Measurements from ENCODE around the gene PANX2. TPM values are rescaled to one million over a fixed set of nuclear protein-coding genes. Genes with fewer than 3 reads are reported as not detected.

Gene PANX2
- total and polyA plus RNA-seq, 9 donors, result 0.27 to 5.6 (median 2.3) TPM

GRCh38 chr22:50185375-50186087, 15.0 kb downstream of the PANX2 start, which contains the start of gene TRABD:
TRABD (plus strand) TSS chr22:50185913; CDS start chr22:50193061, 7,148 bp downstream.
- Histone ChIP-seq H3K36me3 (no peaks in the 10 kb centered on the region), H3K4me3 (peak within 1 kb of the TSS; percentile 64), H3K4me1 (ENCODE audit: insufficient read depth) (peaks cover 15% of the 10 kb centered on the region), H3K27ac (peak within 1 kb of the TSS; percentile 72 to 83), H3K9me3 (no peaks in the 10 kb centered on the region), H3K27me3 (no peaks in the 10 kb centered on the region)
- intact Hi-C loops (cut with DNase I), result no loop called here
- DNase-seq, result peak; percentile 88 to 93 (median 90)
- 1 to 4% (median 1%) methylated on average over 14 to 90 of the region's 90 CpGs for WGBS, 3 donors
- TF ChIP-seq CTCF (IDR thresholded peaks at IDR 0.05) (no peak), POLR2A (IDR thresholded peaks at IDR 0.05) (no peak), EP300 (IDR thresholded peaks at IDR 0.05) (no peak)

- Histone ChIP-seq H3K9me3 (no peaks in the 10 kb centered on the region), H3K4me1 (ENCODE audit: insufficient read depth) (peaks cover 17% of the 10 kb centered on the region), H3K36me3 (no peaks in the 10 kb centered on the region), H3K4me3 (peak overlapping the region; percentile 64), H3K27me3 (no peaks in the 10 kb centered on the region), H3K27ac (peak overlapping the region; percentile 72 to 83)
- DNase-seq, result peak in 3 of 5 donors; percentile 64 to 75 (median 67)
- TF ChIP-seq POLR2A (IDR thresholded peaks at IDR 0.05), result no peak
- no peak for TF ChIP-seq EP300 (IDR thresholded peaks at IDR 0.05)
- TF ChIP-seq CTCF (IDR thresholded peaks at IDR 0.05), result no peak
- intact Hi-C loops (cut with DNase I), result no loop called here
- WGBS, 3 donors, result 0 to 5% (median 1%) methylated on average over 3 to 47 of the region's 47 CpGs
These were observed 15.7 kb downstream of the PANX2 start for GRCh38 chr22:50186181-50186714.

- Histone ChIP-seq H3K27ac (peak overlapping the region; percentile 30 to 72), H3K4me3 (peak overlapping the region; percentile 64), H3K9me3 (no peaks in the 10 kb centered on the region), H3K36me3 (no peaks in the 10 kb centered on the region), H3K27me3 (no peaks in the 10 kb centered on the region), H3K4me1 (ENCODE audit: insufficient read depth) (peaks cover 17% of the 10 kb centered on the region)
- peak in 3 of 5 donors; percentile 53 to 56 (median 54) for DNase-seq
- WGBS, 3 donors, result 45 to 48% (median 46%) methylated on average over 18 to 26 of the region's 26 CpGs
- TF ChIP-seq EP300 (IDR thresholded peaks at IDR 0.05) (no peak), CTCF (IDR thresholded peaks at IDR 0.05) (no peak), POLR2A (IDR thresholded peaks at IDR 0.05) (no peak)
- intact Hi-C loops (cut with DNase I), result no loop called here
These were observed 16.4 kb downstream of the PANX2 start for GRCh38 chr22:50186761-50187523.

GRCh38 chr22:50188356-50188755, 17.8 kb downstream of the PANX2 start:
- 92 to 97% (median 97%) methylated on average over 11 of the region's 11 CpGs for WGBS, 3 donors

More at GRCh38 chr22:50188356-50188755, 17.8 kb downstream of the PANX2 start:
- no peaks in the 10 kb centered on the region for H3K27me3 ChIP-seq
- H3K27ac ChIP-seq, result no peak overlapping the region
- intact Hi-C loops (cut with DNase I), result no loop called here
- no peaks in the 10 kb centered on the region for H3K36me3 ChIP-seq
- H3K9me3 ChIP-seq, result no peaks in the 10 kb centered on the region
- peak in 2 of 5 donors; percentile 29 to 38 for DNase-seq
- TF ChIP-seq EP300 (IDR thresholded peaks at IDR 0.05) (no peak), POLR2A (IDR thresholded peaks at IDR 0.05) (no peak), CTCF (IDR thresholded peaks at IDR 0.05) (no peak)
- no peak overlapping the region for H3K4me3 ChIP-seq
- H3K4me1 ChIP-seq (ENCODE audit: insufficient read depth), result peaks cover 17% of the 10 kb centered on the region
